ENCODE measurements around the gene APP. TPM values are rescaled to one million over a fixed set of nuclear protein-coding genes. Genes with fewer than 3 reads are reported as not detected.

The APP gene
- polyA plus RNA-seq, 4 donors = 870 to 980 (median 951) TPM

GRCh38 chr21:25850126-25850842, 320.3 kb downstream of the APP start:
- no peak for DNase-seq (ENCODE audit: low read depth in 4 of 4, low spot score in 3 of 4)

DNA sequence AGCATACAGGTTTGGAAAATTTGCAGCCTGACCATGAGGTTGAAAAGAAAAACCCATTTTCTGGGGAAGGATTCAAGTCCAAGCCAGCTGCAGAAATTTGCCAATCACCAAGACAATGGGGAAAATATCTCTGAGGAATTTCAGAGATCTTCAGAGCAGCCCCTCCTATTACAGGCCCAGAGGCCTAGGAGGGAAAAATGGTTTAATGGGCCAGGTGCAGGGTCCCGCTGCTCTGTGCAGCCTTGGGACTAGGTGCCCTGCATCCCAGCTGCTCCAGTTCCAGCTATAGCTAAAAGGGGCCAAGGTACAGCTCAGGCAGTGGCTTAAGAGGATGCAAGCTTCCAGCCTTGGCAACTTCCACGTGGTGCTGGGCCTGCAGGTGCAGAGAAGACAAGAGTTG, 322.3 kb downstream of the APP start:
- DNase-seq (ENCODE audit: low read depth in 4 of 4, low spot score in 3 of 4) = no peak

DNA sequence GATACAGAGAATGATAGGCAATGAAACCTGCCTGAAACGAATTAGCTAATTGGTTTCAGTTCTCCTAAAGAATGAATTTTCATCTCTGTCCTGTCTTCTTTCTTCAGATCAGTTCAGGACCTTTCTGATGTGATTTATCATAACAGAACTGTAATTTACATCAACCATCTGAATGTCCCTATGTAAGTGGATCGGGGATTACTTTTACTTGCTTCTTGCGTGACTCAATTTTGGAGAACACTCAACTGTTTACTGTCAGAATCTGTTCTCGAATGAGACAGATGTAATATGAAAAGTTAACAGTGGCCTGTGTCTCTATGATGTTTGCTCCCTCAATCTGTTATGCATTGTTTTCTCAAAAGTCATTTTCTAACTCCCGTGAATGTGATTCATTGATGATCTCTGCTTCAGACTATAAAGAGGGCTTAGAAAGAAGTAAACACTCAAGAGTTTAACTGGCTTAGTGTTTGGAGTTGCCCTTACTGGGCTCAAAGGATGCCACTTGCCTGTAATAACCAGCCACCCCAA, 324.8 kb downstream of the APP start:
- DNase-seq (ENCODE audit: low read depth in 4 of 4, low spot score in 3 of 4) = no peak

- DNase-seq (ENCODE audit: low read depth in 4 of 4, low spot score in 3 of 4) = no peak
Measured at GRCh38 chr21:25842925-25843324, 327.6 kb downstream of the APP start.

GRCh38 chr21:25838809-25839208, 331.8 kb downstream of the APP start:
- no peak for DNase-seq (ENCODE audit: low read depth in 4 of 4, low spot score in 3 of 4)

- peak in 3 of 4 donors; percentile 55 to 60 (median 57) for DNase-seq (ENCODE audit: low read depth in 4 of 4, low spot score in 3 of 4)
Measured at GRCh38 chr21:25837533-25838265, 332.9 kb downstream of the APP start.

DNA sequence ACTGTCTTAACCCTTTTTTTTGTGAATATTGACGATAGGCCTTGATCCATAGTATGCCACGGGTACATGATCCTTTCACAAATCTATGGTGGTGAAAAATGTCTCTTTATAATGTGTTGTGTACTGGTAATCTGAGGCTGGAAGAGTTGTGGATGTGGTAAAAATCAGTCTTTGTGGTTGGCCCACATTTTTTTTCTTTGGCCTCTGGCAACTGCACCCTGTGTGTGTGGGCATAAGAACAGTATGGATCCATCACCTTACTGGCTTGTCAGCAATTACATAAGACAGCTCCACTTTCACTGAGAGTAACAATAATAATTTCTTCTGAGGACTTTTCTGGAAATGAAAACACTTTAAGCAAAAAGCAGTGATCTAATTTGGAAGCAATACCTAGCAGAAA, 334.2 kb downstream of the APP start:
- DNase-seq (ENCODE audit: low read depth in 4 of 4, low spot score in 3 of 4) = no peak

GRCh38 chr21:25834381-25834780, 336.2 kb downstream of the APP start:
- DNase-seq (ENCODE audit: low read depth in 4 of 4, low spot score in 3 of 4) = no peak

- no peak for DNase-seq (ENCODE audit: low read depth in 4 of 4, low spot score in 3 of 4)
Measured at GRCh38 chr21:25831300-25831960, 339.1 kb downstream of the APP start.
